Midbrain (tissue), 1 donor: ENCODE results near the gene STAB1.

Experiments used
- DNase-seq: peaks from one replicate; lab custom pipeline; 2025; lab: John Stamatoyannopoulos, UW

Gene STAB1

DNA sequence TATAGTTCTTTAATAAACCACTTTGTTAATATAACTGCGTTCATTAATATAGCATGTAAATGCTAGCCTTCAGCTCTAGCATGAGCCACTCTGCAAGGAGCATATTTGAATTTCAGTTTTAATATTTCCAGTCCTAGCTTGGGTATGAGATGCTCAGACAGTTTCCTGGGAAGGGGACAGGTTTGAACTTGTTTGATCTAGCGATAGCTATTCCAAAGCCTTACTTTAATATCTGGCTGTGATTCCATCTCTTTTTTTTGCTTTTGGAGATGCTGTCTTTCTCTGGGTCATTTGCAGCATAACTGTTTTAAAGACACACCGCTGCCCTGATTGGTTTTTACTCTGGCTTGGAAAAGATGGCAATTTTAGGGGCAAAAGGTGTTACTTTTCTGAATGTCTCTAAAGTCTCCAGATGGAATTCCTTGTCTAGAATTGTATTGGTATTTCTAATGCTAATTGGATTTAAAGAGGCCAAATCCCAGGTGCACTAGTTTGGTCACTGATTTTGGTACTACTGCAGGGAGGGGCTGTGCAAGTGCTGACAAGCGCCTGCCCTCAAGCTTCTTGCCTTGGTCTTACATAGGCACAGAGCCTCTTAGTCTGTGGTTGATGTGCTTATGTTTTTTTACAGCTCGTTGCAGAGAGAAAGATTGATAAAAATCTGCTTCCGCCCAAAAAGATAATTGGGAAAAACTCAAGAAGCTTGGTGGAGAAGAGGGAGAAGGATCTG is 36.9 kb upstream of the STAB1 start:
- DNase-seq, result no peak

DNA sequence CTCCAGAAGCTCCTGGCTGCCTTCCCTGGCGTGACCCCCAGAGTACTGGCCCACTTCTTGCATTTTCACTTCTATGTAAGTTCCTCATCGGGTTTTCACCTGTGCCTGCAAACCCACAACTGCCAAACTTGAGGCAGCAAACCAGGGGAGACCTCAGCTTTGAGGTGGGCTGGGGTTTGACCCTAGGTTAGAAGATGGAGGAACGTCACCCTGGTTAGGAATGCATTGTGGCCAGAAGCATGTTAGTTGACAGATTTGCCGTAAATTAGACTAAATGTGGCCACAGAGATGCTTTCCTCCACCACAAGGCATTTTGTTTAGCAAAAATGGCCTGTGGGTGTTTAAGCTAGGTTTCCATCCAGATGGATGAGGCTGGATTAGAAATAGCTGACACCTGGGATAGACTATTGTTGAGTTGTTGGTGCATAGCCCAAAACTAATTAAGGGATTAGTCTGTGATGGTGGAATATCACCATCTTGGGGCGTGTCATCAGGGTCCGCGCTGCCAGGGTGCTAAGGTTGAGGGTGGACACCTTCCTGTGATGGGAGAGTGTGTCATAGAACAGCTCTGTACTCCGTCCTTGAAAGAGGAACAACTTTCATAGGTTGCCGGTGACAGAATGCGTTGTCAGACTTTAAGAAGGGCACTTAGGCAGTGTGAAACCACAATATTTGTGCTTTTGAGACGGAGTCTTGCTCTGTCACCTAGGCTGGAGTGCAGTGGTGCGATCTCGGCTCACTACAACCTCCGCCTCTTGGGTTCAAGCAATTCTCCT is 36.2 kb upstream of the STAB1 start:
- DNase-seq, result no peak

DNA sequence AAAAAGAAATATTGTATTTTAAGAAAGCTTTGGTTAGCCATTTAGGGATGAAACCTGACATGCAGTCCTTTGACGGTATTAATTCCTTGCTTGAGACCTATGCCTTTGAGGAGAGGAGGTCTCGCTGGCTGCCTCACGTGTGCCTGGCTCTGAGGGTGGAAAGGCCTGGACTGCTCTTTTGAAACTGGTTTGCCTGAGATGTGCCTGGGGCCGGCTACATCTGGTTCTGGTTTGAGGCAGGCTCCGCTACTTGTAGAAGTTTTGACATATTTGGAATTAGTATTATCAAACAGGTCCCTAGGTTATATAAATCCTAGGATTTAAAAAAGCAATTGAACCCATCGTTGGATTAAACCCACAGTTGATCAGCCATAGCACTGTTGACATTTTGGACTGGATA is 33.3 kb upstream of the STAB1 start:
- no peak for DNase-seq

DNA sequence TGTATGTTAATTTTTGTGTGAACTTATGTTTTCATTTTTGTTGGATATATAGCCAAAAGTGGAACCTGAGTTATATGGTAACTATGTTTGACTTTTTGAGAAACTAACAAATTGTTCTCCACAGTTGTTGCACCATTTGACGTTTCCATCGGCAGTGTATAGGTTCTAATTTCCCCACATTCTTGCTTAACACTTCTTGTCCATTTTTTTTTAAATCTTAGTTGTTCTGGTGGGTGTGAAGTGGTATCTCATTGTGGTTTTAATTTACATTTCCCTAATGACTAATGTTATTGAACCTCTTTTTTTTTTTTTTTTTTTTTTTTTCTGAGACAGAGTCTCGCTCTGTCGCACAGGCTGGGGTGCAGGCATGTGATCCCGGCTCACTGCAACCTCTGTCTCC is 31.7 kb upstream of the STAB1 start:
- DNase-seq, result no peak

DNA sequence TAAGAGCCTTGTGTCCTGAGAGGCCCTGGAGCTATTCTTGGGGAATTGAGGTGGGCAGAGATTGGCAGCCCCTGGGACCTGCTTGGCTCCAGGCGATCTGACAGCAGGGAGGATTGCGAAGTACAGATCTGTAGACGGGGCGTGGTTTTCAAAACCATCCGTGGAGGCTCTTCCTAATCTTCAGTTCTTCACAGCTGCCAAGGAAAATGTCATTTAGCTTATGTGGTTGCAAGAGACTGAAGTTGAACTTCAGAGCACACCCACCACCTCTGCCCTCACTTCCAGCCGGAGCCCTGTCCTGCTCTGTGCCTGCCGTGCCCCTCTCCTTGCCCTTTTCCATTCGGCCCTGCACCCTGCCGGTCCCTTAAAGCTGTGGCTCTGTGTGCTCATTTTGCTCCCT is 26.8 kb upstream of the STAB1 start:
- DNase-seq, result no peak

DNA sequence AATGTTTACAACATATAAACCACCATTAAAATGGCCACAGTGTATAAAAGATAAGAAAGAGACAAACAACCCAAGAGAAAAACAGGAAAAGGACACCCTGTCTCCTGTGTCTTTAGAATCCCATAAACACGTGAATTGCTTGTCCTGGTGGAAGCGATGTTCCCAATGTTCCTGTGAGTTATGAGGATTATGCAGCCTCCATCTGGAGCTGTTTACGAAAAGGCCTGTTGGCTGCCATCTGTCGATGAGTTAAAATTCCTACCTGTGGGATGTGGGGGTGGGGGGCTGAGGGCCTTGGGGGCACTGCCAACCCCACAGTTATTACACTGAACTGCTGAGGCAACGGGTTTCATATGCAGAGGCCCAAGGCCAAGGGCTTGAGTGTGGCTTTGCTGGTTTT is 26.1 kb upstream of the STAB1 start:
- no peak for DNase-seq

DNA sequence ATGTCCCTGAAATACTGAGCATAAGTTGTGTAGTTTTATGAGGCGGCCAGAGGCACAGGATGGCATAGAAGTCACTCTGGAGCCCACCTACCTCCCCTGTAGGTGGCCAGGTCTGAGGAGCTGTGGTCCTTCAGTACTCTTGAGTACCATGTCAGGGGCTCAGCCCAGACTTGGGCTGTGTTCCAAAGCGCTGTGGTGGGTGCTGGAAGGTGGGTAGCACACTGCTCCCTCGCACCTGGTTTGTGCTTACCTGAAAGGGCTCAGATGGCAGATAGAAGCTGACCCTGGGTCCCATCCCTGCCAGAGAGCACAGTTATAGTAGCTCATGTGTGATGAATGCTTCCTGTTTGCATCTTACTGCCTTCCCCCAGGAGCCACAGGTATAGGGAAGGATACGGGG is 24.2 kb upstream of the STAB1 start:
- no peak for DNase-seq

DNA sequence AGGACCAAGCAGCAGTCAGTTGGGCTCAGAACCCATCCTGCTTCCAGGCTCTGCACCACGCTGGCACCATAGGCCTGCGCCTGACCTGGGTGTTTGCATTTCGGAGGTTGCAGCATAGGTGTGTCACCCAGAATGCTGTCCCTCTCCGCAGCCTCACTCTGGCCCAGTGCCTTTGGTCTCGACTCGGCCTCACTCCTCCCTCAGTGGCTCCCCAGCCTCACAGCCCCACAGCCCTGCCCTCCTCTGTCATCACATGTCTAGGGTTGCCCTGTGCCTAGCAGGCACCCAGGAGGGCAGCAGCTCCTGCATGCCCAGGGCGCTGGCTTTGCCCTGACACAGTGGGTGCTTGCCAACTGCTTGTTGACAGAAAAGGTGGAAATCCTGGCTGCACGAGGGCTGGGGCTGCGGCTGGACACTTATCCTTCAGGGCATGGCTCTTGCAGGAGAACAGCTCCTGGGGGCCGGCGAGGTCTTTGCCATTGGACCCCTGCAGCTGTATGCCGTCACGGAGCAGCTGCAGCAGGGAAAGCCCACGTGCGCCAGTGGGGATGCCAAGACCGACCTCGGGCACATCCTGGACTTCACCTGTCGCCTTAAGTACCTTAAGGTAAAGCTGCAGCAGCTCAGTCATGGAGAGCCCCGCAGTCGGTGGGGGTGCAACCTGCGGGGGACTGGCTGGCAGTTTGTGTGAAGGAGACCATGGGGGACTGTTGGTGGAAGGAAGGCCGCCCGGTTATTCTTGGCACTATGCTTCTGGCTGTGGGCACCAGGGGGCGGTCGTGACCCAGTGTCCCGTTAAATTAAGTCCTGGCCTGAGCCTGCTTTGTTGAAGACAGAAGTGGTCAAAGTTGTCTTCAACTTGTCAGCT is 23.5 kb upstream of the STAB1 start:
- DNase-seq, result peak; percentile 49

DNA sequence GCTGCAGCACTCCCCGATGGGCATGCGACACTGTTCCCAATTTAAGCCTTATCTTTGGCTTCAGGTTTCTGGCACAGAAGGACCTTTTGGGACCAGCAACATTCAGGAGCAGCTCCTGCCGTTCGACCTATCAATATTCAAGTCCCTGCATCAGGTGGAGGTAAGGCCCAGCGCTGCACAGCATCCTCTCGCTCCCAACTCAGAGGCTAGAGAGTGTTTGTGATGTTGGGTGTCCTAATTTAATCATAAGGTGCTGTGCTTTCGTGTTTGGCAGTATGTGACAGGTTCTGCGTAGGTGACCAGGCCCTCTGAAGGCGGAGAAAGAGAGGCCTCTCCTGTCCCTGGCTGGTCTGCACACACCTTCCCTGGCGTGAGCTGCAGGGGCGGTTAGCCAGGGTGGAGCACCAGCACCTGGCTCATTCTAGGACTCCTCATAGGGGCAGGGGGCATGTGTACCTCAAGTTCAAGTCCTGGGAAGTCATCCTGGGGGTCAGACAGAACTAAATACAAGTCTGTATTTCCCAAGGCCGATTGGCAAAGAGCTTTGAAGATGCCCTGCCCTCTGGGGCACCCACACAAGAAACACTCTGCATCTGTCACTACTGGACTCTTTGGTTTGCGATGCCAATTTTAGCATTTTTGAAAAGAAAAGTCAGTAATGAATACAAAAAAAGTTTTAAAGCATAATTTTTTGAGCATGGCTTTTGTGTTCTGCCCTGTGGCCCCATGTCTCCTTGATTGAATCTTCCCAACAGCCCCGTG is 22.7 kb upstream of the STAB1 start:
- DNase-seq, result no peak

DNA sequence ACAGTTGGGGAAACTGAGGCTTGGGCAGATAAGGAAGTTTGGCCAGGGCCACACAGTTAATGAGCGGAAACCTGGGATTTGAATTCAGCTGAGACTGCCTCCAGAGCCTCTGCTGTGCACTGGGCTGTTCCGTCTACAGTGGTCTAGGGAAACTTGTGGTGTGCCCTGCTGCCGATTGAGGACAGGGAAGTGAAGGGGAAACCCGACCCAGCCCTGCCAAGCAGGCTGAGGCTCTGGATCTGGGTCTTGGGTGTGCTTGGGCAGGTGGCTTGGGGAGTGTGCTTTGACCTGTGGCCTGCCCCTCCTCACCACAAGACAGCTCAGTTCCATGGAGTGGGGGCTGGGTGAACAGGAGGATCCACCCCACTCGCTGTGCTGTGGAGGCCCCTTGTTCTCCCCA is 22.1 kb upstream of the STAB1 start:
- DNase-seq, result no peak

DNA sequence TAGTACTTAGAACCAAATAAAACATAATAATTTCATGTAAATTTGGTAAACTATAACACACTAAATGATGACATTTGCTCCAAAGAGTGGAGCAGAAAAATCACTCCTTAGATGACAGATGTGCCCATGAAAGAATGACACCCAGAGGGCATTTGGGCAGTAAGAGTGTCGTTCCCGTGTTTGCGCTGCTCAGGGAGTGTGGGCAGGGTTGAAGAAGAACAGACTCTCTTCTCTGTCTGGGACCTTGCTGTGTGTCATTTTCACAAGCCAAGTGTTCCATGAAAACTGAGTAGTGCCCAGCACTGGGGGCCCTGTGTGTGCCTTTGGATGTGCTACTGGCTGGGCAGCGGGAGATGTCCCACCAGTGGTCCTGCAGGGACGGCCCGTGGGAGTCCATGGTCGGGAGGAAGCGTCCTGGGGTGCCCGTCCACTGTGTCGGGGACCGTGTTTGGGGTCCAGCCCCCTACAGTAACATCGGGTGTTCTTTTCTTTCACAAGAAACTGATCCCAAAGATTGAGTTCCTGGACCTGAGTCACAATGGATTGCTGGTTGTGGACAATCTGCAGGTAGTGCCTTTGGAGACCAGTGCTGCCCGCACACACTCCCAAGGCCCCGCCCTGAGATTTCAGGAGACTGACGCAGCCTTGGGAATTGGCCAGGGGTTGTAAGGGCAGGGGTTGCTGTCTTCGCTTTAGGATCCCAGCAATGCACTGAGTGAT is 17.9 kb upstream of the STAB1 start:
- no peak for DNase-seq

DNA sequence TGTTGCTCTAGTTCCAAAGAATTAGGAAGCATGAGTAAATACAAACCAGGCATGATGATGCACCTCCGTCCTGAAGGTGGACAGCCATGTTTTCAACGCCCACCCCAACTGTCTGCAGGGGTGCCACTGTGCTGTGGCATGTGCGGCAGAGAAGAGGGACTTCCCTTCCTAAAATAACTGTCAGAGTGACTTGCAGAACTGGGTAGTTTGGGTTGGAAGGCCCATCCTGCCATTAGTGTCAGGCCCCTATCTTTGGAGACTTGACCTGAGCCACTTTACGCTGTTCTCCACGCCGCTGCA is 17.4 kb upstream of the STAB1 start:
- no peak for DNase-seq

DNA sequence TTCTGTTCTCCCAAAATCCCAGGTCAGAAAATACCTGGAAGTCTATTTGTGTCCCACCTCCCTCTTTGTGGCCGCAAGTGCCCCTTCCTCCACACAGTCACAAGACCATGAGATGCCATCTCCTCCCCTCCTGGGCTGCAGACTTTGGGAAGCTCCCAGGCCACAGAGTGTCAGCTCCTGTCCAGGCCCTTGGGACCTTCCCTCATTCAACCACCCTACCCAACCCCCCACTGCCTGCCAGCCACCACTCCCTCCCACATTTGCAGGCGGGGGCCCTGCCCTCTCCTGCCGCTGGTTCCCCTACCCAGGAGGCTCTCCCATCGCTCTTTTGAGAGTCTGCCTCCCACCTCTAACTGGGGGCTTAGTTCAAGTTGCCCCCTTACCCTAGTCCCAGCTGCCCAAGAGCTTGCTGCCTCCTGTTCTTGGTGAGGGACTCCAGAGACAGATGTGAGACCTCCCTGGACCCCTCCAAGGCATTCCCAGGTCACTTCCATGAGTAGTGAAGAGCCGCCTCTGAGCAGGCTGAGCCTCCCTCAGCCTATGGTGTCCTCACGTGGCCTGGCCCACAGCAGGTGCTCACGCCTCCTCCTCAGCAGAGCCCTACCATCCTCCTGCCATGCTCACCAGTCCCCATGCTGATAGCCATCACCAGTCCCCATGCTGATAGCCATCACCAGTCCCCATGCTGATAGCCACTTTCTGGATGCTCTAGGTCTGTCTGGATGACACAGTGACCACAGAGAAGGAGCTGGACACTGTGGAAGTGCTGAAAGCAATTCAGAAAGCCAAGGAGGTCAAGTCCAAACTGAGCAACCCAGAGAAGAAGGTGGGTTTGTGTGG is 15.9 kb upstream of the STAB1 start:
- no peak for DNase-seq

DNA sequence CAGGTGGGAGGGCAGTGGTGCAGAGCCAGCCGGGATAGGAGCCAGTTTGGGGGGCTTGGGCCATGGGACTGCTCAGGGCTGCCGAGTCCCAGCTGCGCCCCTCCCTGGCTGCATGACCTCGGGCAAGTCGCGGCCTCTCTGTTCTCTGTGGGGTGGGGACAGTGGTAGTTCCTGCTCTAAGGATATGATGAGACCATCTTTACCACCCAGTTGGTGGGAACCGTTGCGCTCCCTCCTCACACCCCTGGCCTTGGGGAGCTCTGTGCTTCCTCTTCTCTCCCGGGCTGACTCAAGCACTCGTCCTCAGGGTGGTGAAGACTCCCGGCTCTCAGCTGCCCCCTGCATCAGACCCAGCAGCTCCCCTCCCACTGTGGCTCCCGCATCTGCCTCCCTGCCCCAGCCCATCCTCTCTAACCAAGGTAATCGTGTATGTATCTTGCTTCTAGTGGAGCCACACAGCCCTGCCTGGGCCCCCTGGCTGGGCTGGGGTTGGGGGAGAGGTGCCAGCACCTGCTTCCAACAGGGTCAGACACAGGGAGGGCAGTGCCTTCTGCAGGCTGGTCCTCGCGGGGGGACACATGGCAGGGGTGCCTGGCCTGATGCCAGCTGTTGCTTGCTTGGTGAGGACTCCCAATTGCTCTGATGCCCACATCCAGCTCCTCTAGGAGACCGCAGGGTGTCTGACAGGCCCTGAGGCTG is 15.1 kb upstream of the STAB1 start:
- DNase-seq, result no peak

DNA sequence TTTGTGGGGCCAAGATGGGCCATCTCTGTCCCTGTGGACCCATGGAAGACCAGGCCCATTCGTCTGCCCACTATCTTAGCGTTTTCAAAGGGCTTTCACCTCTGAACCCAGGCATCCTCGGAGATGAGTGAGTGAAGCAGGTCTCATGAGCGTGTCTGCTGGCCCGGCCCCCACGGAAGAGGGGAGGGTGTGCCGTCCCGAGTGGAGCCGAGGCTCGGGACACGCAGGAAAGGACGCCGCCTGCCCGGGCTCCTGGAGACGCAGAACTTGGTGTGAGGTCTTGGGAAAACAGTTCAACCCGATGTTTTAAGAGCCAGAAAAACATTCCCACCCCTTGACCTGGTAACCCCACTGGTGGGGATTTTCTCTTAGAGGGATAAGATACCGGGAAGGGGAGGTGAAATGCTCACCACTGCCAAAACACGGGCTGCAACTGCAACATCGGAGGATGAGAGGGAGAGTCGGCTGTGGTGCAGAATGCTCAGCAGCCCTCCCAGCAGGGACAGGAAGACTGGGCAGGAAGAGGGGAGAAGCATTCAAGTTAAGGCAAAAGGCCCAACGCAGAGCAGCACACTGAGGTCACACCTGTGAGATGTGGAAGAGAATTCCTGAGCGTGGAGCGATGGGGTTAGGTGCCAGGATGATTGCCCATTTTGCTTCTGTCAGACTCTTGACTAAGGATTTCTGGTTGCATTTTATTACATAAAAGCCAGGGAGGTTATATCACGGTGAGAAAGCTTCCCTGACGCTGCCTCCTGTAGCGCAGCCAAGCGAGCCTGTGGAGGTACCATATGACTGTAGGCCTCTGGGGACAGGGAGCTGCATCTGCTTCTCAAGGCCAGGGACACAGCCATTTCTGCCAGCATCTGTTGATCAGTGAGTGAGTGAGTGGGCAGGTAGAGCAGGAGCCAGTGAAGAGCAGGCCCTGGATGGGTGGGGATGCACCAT is 14.1 kb upstream of the STAB1 start:
- no peak for DNase-seq

DNA sequence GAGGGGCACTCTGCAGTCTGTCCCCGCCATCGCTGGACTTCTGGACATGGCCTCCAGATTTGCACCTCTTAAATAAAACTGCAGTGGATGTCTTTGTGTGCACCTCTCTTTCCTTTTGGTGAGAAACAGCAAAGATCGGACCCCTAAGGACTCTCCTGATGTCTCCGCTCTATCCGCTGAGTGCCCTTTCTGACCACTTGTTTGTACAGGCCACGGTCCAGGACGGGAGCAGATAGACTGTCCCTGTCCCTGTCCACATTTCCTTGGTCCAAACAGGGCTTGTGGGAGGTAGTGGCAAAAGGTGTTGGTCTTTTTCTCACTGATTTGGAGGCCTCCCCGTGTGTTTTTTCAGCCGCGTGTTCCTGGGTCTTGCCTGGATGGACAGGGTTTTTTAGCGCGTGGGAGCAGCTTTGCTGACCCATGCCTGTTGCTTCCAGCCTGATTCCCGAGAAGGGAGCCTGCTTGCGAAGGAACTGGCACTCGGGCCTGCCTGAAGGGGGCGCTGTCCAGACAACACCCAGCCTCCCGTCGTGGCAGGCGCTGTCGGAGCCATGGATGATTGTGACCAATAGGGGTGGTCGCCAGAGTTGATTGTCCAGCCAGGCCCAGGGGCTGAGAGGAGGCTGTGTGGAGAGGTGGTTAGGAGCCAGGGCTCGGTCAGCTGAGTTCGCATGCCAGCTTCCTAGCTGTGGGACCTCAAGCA is 13.2 kb upstream of the STAB1 start:
- DNase-seq, result no peak

DNA sequence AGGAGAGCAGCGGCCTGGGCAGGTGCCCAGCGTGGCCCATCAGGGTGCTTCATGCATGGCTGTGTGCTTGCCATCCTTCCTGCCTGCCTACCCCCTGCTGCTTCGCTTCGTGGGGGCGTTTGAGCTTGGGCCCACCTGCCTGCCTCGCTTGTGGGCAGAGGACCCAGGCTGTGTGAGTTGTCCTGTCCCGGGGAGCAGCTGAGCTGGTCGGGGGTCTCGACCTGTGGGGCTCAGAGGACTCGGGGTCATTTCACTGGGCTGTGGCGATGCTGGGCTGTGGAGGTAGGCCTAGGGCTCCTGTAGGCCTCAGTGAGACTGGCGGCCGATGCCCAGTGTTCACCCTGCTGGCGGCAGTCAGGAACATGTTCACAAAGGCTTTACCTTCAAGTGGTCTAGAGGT is 12.1 kb upstream of the STAB1 start:
- DNase-seq, result no peak
